Measurements from ENCODE around the gene IFIT3. TPM values are rescaled to one million over a fixed set of nuclear protein-coding genes. Genes with fewer than 3 reads are reported as not detected.

The IFIT3 gene
- total and polyA plus RNA-seq, 10 donors, result 7.7 to 44.5 (median 24.6) TPM

DNA sequence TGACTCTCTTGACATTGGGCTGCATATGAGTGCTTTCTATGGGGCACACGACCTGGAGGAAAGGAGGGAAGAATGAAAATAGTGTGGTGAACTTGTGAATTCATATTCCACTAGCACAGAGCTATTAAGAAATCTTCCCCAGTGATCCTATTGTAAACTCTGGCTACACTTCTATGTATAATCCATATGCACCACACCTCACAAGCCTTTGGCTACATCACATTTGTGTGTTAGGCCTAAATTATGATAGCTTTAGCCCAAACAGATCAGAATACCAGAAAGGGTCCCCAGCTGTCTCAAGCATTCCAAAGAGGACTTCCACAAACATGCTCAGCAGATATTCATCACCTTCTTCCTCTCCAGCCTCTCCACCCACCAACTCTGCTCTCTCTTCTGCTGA, 40.3 kb downstream of the IFIT3 start:
- peak overlapping the region in 4 of 8 donors; percentile 30 to 58 (median 48) for H3K27ac ChIP-seq
- no peaks in the 10 kb centered on the region for H3K36me3 ChIP-seq
- peaks cover 4 to 49% (median 31%) of the 10 kb centered on the region in 6 donors for H3K4me1 ChIP-seq
- no peaks in the 10 kb centered on the region for H3K9me3 ChIP-seq
- whole genome bisulfite sequencing, 5 donors, result 59 to 74% (median 64%) methylated on average over 1 of the region's 1 CpG
- DNase-seq, result no peak
- H3K27me3 ChIP-seq (replicated peaks in 1 of 7), result no peaks in the 10 kb centered on the region
- TF ChIP-seq POLR2A (IDR thresholded peaks at IDR 0.05) (no peak), POLR2AphosphoS5 (IDR thresholded peaks at IDR 0.05) (no peak)
- TF ChIP-seq, protein P1, sequence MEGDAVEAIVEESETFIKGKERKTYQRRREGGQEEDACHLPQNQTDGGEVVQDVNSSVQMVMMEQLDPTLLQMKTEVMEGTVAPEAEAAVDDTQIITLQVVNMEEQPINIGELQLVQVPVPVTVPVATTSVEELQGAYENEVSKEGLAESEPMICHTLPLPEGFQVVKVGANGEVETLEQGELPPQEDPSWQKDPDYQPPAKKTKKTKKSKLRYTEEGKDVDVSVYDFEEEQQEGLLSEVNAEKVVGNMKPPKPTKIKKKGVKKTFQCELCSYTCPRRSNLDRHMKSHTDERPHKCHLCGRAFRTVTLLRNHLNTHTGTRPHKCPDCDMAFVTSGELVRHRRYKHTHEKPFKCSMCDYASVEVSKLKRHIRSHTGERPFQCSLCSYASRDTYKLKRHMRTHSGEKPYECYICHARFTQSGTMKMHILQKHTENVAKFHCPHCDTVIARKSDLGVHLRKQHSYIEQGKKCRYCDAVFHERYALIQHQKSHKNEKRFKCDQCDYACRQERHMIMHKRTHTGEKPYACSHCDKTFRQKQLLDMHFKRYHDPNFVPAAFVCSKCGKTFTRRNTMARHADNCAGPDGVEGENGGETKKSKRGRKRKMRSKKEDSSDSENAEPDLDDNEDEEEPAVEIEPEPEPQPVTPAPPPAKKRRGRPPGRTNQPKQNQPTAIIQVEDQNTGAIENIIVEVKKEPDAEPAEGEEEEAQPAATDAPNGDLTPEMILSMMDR (IDR thresholded peaks at IDR 0.05 in 8 of 11, conservative IDR thresholded peaks at IDR 0.05 in 3 of 11), result no peak
- H3K4me3 ChIP-seq, result no peak overlapping the region
- intact Hi-C loops (cut with DNase I; ENCODE audit: low total_unique reads), result no loop called here

- H3K27me3 ChIP-seq (replicated peaks in 1 of 7), result no peaks in the 10 kb centered on the region
- H3K9me3 ChIP-seq, result no peaks in the 10 kb centered on the region
- H3K4me1 ChIP-seq, result peaks cover 0 to 49% (median 28%) of the 10 kb centered on the region in 6 donors
- no peak overlapping the region for H3K4me3 ChIP-seq
- H3K27ac ChIP-seq, result peak overlapping the region in 4 of 8 donors; percentile 19 to 43 (median 36)
- no peaks in the 10 kb centered on the region for H3K36me3 ChIP-seq
- TF ChIP-seq, protein P1 (IDR thresholded peaks at IDR 0.05 in 8 of 11, conservative IDR thresholded peaks at IDR 0.05 in 3 of 11), result peak in 10 of 11 experiments; percentile 10 to 61 (median 46)
- TF ChIP-seq POLR2AphosphoS5 (IDR thresholded peaks at IDR 0.05), result no peak
- no peak for DNase-seq
- 54 to 68% (median 61%) methylated on average over 5 of the region's 5 CpGs for WGBS, 5 donors
- intact Hi-C loops (cut with DNase I; ENCODE audit: low total_unique reads), result no loop called here
These were observed 41.6 kb downstream of the IFIT3 start for GRCh38 chr10:89369156-89370105.

GRCh38 chr10:89371079-89371478, 43.3 kb downstream of the IFIT3 start:
- H3K4me3 ChIP-seq, result no peak overlapping the region
- no peak overlapping the region for H3K27ac ChIP-seq
- TF ChIP-seq POLR2AphosphoS5 (IDR thresholded peaks at IDR 0.05) (no peak), POLR2A (IDR thresholded peaks at IDR 0.05) (no peak)
- TF ChIP-seq, protein P1 (IDR thresholded peaks at IDR 0.05 in 8 of 11, conservative IDR thresholded peaks at IDR 0.05 in 3 of 11), result no peak
- H3K36me3 ChIP-seq, result no peaks in the 10 kb centered on the region
- intact Hi-C loops (cut with DNase I; ENCODE audit: low total_unique reads), result no loop called here
- no peaks in the 10 kb centered on the region for H3K27me3 ChIP-seq (replicated peaks in 1 of 7)
- H3K9me3 ChIP-seq, result no peaks in the 10 kb centered on the region
- peaks cover 0 to 51% (median 35%) of the 10 kb centered on the region in 6 donors for H3K4me1 ChIP-seq
- no peak for DNase-seq

DNA sequence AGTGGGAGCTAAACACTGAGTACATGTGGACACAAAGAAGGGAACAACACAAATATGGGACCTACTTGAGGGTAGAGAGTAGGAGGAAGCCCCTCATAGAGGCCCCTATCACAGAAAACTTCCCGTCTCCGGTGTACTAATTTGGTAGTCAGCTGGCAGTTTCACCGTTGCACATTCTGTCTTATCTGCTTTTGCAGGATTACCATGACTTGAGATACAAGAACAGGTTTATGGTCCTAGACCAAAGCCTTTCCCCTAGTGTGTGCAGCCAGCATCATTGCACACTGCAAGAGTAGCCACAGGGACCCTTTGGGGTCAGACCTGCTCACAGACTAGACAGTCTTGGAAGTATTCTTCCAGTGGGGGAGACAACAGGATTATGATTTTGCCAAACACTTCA, 44.2 kb downstream of the IFIT3 start:
- Histone ChIP-seq H3K4me3 (no peak overlapping the region), H3K4me1 (peaks cover 0 to 51% (median 35%) of the 10 kb centered on the region in 6 donors), H3K27me3 (replicated peaks in 1 of 7) (no peaks in the 10 kb centered on the region), H3K9me3 (no peaks in the 10 kb centered on the region), H3K27ac (no peak overlapping the region), H3K36me3 (no peaks in the 10 kb centered on the region)
- TF ChIP-seq POLR2A (IDR thresholded peaks at IDR 0.05) (no peak), POLR2AphosphoS5 (IDR thresholded peaks at IDR 0.05) (no peak)
- TF ChIP-seq, protein P1 (IDR thresholded peaks at IDR 0.05 in 8 of 11, conservative IDR thresholded peaks at IDR 0.05 in 3 of 11), result no peak
- WGBS, 5 donors, result 44 to 66% (median 60%) methylated on average over 3 of the region's 3 CpGs
- intact Hi-C loops (cut with DNase I; ENCODE audit: low total_unique reads), result no loop called here
- no peak for DNase-seq
